T47D (cell line): ENCODE measurements around the gene CDK11A.
"Not testable (repeated sequence)": the region's sequence is repeated elsewhere in the genome, so short reads cannot be mapped to it uniquely, and the experiment has no call there.

ENCODE experiments used
- DNase-seq, 2 experiments: peaks; one replicate each; pipeline versions ENCODE4 v3.0.0 to v3.0.0-alpha.2; 2011 to 2012; ENCODE audit warnings: low read depth in 1 of 2, low spot score in 1 of 2
- JUND ChIP-seq: IDR thresholded peaks from 2 replicates; pipeline ENCODE4 v1.6.1; 2012; ENCODE audit warnings: low read depth
- in situ Hi-C: cut with HindIII; loops from 2 replicates; pipeline ENCODE4 v1.10.0; 2016; ENCODE audit warnings: low sequenced_read_pairs, low pct_unique_long_range_greater_than_20kb

Gene CDK11A

DNA sequence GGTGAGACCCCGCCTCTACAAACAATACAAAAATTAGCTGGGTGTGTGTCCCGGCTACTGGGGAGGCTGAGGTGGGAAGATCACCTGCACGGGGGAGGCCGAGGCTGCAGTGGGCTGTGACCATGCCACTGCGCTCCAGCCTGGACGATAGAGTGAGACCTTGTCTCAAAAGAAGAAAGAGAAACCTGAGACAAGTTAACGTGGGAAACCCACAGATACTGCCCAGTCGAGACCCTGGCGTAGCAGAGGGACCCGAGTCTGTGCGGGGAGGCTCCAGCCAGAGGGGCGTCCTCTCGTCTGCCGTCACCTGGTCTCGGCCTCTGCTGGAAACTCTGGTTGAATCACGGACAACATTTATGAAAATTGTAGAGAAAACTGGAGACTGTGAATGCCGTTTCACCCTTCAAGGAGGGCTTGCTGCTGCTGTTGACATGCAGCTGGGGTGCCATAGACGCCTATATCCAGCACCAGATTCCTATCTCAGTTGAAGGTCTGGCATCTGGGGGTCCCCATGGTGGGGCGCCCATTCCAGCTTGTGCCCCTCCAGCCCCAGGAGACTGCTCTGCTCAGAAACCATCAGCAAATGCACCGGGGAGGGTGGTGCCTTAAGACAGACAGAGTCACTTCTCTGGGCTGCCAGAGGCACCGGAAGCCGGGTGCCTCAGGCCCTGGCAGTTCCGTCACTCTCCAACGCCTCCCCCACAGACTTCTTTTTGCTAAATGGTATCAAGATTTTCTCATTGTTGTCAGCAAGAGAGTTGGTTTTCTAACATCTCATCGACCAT lies 51.8 kb downstream of the CDK11A start:
- in situ Hi-C loops = no loop called here
- DNase-seq = no peak
- no peak for TF ChIP-seq JUND

DNA sequence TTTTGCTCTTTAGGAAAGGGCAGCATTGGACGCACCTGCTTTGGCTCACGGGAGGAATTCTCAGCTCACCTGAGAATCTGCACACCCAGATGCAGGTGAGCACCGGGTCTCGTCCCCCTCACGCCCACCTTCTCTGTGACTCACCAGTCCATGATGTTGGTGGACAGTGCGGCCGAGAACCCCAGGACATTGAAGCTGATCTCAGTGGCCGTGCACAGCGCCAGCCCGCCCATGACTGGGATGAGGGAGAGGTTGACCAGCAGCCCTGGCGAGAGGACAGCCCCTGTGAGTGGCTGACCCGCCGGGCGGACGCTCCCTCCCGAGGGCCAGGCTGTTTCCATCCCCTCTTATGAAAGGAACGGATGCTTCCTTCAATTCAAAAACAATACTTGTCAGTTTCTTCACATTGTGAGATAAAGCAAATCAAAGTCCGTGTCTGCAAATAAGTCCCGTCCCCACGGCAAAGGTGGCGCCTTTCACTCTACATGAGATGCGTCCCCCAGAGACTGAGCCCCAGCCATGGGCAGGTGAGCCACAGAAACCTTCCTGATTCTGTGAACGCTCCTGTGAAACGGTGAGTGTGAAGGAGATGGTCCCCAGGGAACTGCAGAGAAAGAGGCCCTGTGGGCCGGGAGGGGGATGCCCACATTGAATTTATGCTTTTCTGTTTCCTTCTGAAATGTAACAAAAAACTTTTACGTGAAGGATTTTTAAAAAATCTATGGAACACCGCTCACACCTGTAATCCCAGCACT lies 52.6 kb downstream of the CDK11A start:
- DNase-seq = no peak
- in situ Hi-C loops = no loop called here
- TF ChIP-seq JUND = no peak

DNA sequence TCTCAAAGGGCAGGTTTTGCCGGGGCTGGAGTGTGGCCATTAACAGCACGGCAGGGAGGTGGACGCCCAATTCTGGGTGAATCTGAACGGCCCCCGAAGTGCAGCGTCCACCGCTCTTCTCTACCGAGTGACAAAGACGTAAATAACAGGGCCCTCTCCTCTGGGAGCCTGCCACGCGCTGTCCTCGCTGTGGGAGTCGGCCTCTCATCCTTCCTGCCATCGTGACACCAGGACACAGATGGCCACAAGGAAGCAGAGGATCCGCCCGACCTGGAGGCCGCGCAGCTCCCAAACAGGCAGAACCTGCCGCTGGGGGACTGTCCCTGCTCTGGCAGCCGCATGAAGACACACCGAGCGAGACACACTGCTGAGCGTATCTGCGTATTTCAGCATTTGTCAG lies 53.3 kb downstream of the CDK11A start:
- no peak for TF ChIP-seq JUND
- DNase-seq = no peak
- in situ Hi-C loops = no loop called here

DNA sequence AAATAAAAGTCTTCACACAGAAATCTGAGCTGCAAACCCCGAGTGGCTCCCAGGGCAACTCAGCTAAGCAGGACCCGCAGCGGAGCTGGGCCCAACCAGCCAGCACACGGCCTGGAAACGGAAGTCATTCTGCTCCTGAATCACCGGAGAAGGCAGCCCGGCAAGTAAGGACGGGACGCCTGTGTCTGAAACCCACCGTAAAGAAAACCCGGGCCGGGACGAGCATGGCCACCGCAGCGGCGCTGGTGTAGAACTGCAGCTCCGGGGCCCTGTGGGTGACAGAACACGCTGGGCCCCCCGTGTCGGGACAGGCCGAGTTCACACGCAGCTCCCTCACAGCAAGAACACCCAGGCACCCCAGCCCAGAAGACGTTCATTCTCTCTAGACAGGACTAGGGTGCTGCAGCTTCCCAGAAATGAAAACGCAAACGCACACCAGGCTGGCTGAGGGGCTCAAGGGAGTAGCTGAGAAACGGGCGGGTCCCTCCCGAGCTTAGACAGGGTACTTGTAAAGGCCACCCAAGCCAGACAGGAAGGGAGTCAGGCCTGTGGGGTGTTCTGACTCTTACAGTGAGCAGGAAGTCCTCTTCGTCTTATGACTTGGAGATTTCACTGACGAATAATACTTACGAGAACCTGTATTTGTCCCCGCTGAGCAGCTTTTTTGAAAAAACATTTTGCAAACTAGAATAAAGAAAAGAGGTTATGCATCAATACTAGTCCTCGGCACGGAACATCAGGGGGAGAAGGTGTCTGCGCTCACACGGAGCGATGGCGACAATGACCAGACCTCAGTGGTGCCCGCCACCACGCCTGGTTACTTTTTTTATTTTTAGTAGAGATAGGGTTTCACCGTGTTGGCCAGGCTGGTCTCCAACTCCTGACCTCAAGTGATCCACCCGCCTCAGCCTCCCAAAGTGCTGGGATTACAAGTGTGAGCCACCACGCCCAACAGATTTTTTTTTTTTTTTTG lies 54.4 kb downstream of the CDK11A start:
- DNase-seq = no peak
- in situ Hi-C loops = no loop called here

DNA sequence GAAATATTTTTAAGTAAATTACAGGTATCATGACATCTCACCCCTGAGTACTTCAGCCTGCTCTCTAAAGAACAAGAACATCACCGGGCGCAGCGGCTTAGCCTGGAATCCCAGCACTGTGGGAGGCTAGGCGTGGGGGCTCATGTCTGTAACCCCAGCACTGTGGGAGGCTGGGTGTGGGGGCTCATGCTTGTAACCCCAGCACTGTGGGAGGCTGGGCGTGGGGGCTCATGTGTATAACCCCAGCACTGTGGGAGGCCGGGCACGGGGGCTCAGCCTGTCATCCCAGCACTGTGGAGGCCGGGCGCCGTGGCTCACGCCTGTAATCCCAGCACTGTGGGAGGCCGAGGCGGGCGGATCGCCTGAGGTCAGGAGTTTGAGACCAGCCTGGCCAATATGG lies 57.6 kb downstream of the CDK11A start:
- in situ Hi-C loops = no loop called here
- no peak for DNase-seq
- no peak for TF ChIP-seq JUND

More for the DNA sequence above, 54.4 kb downstream of the CDK11A start:
- no peak for TF ChIP-seq JUND

DNA sequence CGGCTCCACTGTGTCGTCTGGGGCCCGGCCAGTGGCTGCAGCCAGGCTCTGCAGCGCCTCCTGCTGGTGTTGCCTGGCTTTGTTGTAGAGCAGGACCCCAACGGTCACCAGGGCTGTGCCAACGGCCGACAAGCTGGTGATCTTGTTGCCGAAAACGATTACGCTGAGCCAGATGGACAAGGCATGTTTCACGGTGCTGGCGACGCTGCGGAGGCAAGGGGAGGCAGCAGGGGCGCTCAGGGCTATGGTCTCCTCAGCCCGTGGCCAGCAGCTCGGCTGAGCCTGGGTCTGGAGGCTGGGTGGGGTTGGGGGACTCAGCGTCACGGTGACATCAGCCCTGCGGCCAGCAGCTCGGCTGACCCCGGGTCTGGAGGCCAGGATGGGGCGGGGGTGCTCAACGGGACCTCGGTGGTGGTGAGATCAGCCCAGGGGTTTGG lies 58.3 kb downstream of the CDK11A start:
- in situ Hi-C loops = no loop called here
- TF ChIP-seq JUND = no peak
- no peak for DNase-seq

DNA sequence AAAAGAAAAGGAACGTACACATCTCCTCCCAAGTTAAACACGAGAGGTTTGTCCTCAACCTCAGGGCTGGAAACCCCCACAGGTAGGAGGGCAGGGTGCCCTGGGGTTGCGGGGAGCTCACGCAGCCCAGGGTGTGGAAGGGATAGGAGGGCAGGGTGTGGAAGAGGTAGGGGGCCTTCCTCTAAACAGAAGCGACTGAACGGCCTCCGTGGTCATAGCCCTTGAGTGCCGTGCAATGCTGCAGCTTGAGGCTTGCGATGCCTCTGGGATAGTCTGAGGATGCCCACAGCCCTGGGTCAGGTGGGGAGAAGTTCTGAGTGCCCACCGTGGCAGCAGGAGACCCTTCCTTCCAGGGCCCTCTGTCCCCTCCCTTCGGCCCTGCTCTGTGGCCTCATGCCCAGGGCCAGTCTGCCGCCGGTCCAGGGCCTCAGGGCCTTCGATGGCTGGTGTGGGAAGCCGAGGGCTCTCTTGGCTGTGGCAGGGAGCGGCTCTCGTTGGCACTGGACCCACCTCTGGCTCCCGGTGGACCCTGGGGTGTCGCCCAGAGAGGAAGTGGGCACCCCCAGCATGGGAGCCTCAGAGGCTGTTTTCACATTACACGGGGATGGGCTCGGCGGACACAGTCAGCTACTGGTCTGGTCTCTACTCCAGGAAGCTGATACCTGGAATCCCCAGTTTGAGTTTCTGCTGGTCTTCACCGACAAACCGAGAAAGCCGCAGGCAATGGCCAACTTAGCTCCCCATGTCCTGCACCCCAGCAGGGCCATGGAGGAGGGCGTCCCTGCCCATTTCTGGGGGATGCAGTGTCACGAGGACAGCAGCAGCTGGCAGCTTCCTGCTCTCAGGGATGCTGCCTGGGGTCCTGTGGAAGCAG lies 59.0 kb downstream of the CDK11A start:
- no peak for DNase-seq
- no peak for TF ChIP-seq JUND
- in situ Hi-C loops = no loop called here

DNA sequence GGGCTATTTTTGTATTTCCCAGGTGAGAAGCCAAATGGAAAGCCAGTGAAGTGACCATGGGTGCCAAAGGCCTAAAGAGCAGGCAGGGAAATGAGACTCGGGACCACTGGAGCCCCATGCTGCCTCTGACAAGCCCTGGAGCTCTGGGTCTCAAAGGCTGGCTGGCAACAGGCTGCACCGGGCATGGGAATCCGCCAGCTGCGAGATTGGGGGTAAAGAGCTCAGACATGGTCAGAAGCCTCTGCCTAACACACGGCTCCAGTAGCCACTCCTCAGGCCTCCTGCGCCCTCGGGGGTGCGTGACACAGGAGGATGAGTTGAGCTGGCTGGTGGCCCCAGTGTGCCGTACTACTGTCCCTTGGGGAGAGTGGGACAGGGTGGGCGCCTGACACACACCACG lies 59.8 kb downstream of the CDK11A start:
- in situ Hi-C loops, DNase-seq: not testable (repeated sequence)

DNA sequence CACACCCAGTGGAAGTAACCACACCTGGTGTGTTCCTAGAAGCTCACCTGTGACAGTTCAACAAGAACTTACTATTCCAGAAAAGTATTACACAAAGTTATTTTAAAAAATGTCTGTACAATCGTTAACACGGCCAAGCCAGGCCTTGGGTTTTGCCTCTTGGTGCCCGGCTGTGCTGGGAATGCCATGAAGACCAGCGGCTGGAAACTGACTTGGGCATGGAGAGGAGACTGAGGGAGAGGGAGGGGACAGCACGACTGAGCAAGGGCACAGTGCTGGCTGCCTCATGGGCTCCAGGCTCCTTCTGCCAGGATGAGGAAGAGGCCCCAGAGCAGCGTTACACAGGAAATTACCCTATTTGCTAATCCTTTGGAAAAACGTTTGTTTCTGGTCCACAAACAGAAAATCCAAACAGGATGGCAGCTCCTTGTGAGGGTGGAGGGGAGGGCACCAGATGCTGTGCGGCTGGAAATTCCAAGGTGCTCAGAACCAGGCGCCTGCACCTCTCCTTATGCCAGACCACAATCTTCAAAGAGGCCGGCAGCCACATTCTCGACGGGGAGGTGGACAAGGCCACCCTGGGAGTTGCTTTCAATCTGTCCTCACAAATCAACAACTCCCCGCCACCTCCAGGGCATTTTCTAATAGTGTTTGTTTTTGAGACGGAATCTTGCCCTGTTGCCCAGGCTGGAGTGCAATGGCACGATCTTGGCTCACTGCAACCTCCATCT lies 61.2 kb downstream of the CDK11A start:
- in situ Hi-C loops, DNase-seq: not testable (repeated sequence)

DNA sequence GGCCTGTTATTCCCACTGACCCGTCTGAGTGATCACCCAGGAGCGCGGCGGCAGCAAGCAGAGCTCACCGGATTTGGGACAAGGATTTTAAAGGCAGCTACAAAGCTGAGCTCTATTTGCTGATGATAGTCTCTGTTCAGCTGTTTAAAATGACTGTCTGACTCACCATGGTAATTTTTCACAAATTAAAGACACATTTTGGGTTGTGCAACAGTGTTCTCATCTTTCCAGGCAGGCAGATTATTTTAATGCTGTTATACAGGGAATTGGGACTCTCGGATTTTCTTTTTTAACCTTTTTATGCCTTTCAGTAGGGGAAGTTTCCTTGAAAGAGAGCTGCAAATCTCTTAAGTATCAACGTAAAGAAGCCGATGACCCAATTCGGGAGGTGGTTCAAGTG lies 61.8 kb downstream of the CDK11A start:
- in situ Hi-C loops, DNase-seq: not testable (repeated sequence)

DNA sequence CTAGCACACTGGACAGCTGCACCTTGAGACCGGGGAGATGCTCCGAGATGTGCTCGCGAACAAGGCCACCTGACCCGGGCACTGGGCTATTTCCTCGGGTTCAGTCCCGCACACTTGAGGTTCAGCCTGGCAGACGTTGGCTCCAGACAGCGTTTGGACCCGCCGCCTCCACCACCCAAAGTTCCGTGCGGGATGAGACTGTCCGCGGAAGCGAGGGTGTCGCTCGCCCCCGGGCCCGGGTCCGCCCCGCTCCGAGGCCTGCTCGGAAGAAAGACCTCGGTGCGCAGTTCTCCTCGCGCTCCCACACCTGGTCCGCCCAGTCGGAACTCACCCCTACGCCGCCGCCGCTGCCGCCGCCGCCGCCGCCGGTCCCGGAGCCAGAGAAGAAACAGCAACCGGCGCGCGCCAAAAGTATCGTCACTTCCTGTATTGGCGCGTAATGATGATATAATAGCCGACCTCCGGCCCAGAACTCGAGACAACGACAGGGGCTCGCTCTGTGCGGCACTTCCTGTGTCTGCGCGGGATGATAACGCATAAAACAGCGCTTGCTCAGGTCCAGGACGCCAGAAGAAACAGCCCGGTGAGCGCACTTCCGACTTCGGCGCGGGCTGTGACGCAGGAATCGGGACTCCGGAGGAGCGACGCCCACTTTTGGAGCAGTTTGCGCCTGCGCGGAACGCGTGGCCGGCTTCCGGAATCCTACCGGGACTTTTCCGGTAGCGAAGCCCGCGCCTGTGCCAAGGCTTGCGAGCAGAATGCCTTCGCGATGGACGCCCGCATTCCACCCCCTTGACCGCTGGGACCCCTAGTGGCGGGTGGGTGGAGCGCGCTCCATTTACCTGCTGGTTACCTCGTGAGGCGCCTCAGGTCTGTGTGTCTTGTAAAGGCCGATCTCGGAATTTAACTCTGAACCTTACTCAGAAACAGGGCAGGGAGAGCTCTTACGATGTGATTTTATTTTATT lies 65.3 kb downstream of the CDK11A start, which contains the start of gene CDK11B:
Gene CDK11B (minus strand): TSS at position 422 of the 967 bp plus-strand sequence. CDS start 1,519 bp downstream, outside the sequence.
- in situ Hi-C loops = not testable (repeated sequence)
- DNase-seq = peak; percentile 87 to 98
